ENCODE results near the gene RPAP3. TPM values are rescaled to one million over a fixed set of nuclear protein-coding genes. Genes with fewer than 3 reads are reported as not detected.

The RPAP3 gene
- total RNA-seq, 3 donors from 2014 or later, result 11.4 to 25.0 (median 18.7) TPM

DNA sequence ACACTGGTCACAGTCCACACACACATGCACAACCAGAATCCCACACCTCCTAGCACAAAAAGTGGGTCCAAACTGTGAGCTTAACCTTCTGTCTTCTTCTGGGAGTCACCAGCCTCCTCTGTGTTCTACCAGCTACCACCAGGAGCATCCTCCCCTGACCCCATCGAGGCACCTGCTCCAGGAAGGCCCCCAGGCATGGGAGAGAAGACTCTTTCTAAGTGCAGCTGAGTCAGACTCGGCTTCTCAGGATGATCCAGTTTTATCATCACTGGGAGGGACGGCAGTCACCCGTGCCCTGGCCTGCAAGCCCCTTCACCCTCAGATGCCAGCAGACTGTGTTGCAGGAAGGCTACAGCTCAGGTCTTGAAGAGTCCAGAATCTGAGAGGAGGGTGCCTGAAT, 27.3 kb upstream of the RPAP3 start:
- DNase-seq (ENCODE audit: low spot score in 2 of 2), result no peak
- no peak overlapping the region for H3K4me3 ChIP-seq
- H3K9me3 ChIP-seq, result no peaks in the 10 kb centered on the region
- no peak overlapping the region for H3K27ac ChIP-seq
- intact Hi-C loops (cut with DNase I; ENCODE audit: low total_unique reads), result no loop called here
- peaks cover 13 to 18% of the 10 kb centered on the region in 2 donors for H3K4me1 ChIP-seq
- TF ChIP-seq, protein P1, sequence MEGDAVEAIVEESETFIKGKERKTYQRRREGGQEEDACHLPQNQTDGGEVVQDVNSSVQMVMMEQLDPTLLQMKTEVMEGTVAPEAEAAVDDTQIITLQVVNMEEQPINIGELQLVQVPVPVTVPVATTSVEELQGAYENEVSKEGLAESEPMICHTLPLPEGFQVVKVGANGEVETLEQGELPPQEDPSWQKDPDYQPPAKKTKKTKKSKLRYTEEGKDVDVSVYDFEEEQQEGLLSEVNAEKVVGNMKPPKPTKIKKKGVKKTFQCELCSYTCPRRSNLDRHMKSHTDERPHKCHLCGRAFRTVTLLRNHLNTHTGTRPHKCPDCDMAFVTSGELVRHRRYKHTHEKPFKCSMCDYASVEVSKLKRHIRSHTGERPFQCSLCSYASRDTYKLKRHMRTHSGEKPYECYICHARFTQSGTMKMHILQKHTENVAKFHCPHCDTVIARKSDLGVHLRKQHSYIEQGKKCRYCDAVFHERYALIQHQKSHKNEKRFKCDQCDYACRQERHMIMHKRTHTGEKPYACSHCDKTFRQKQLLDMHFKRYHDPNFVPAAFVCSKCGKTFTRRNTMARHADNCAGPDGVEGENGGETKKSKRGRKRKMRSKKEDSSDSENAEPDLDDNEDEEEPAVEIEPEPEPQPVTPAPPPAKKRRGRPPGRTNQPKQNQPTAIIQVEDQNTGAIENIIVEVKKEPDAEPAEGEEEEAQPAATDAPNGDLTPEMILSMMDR (IDR thresholded peaks at IDR 0.05), result no peak
- TF ChIP-seq POLR2AphosphoS5 (IDR thresholded peaks at IDR 0.05), result no peak
- no peaks in the 10 kb centered on the region for H3K27me3 ChIP-seq
- no peaks in the 10 kb centered on the region for H3K36me3 ChIP-seq

DNA sequence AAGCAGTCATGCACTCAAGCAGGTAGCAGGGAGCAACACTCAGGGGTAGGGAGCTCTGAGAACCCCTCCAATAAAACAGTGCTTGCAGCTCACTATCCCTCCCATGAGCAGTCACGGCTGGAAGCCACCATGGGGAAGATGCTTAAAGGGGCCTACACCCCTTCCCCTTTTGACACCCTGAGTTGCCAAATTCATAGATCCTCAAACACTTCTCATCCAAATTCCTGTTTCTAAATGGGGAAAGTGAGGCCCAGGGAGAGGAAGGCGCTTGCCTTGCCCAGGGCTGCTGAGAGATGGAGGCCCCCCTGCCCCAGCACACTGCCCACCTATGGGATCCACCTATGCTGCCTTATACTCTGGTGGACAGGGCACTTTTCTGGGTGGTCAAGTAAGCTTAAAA, 26.7 kb upstream of the RPAP3 start:
- H3K27me3 ChIP-seq, result no peaks in the 10 kb centered on the region
- H3K9me3 ChIP-seq, result no peaks in the 10 kb centered on the region
- DNase-seq (ENCODE audit: low spot score in 2 of 2), result no peak
- intact Hi-C loops (cut with DNase I; ENCODE audit: low total_unique reads), result no loop called here
- no peak for TF ChIP-seq POLR2AphosphoS5 (IDR thresholded peaks at IDR 0.05)
- TF ChIP-seq, protein P1 (IDR thresholded peaks at IDR 0.05), result no peak
- H3K4me1 ChIP-seq, result peaks cover 12 to 13% of the 10 kb centered on the region in 2 donors
- H3K4me3 ChIP-seq, result no peak overlapping the region
- H3K36me3 ChIP-seq, result no peaks in the 10 kb centered on the region
- H3K27ac ChIP-seq, result no peak overlapping the region

DNA sequence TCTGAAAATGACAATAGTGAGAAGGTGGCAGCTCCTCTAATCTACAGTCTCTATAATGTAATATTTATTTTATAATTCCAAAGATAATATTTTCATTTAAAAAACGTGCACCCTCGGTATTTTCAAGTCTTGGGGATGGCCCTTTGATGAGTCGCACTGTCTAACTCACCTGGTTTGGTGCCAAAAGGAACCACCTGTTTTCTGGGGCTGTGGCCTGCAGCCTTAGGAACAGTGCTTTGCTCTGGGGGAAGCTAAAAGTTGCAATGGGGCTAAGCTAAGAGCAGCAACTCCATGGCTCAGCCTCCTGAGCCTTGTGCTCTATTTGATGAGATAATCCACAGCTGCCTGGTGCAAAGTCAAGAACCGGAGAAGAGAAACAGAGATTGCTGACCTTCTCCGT, 25.9 kb upstream of the RPAP3 start:
- Histone ChIP-seq H3K36me3 (no peaks in the 10 kb centered on the region), H3K4me1 (peaks cover 10 to 11% of the 10 kb centered on the region in 2 donors), H3K27ac (no peak overlapping the region), H3K9me3 (no peaks in the 10 kb centered on the region), H3K27me3 (no peaks in the 10 kb centered on the region), H3K4me3 (no peak overlapping the region)
- DNase-seq (ENCODE audit: low spot score in 2 of 2), result no peak
- TF ChIP-seq, protein P1 (IDR thresholded peaks at IDR 0.05), result no peak
- TF ChIP-seq POLR2A (IDR thresholded peaks at IDR 0.05) (no peak), POLR2AphosphoS5 (IDR thresholded peaks at IDR 0.05) (no peak)
- intact Hi-C loops (cut with DNase I; ENCODE audit: low total_unique reads), result no loop called here

DNA sequence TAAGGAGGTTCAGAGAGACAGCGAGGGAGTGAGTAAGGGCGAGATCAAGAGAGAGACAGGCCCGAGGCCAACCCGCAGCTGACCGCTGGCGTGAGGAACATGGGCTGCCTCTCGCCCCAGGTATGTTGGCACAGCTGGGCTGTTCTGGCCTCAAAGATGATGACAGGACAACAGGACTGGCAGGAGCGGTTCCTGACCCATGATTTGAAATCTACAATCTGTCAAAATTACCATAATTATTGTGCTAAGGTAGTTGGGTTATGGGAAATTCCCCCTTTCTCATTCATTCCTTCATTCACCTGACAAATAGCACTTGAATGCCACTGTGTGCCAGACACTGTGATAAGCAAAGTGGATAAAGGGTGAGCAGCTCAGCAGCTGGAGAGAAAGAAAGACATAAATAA, 24.5 kb upstream of the RPAP3 start:
- Histone ChIP-seq H3K27me3 (no peaks in the 10 kb centered on the region), H3K36me3 (no peaks in the 10 kb centered on the region), H3K9me3 (no peaks in the 10 kb centered on the region), H3K4me3 (no peak overlapping the region), H3K27ac (peak overlapping the region in 1 of 2 donors; percentile 10), H3K4me1 (no peaks in the 10 kb centered on the region)
- intact Hi-C loops (cut with DNase I; ENCODE audit: low total_unique reads), result no loop called here
- no peak for TF ChIP-seq POLR2AphosphoS5 (IDR thresholded peaks at IDR 0.05)
- no peak for TF ChIP-seq POLR2A (IDR thresholded peaks at IDR 0.05)
- TF ChIP-seq, protein P1 (IDR thresholded peaks at IDR 0.05), result no peak
- DNase-seq (ENCODE audit: low spot score in 2 of 2), result no peak

DNA sequence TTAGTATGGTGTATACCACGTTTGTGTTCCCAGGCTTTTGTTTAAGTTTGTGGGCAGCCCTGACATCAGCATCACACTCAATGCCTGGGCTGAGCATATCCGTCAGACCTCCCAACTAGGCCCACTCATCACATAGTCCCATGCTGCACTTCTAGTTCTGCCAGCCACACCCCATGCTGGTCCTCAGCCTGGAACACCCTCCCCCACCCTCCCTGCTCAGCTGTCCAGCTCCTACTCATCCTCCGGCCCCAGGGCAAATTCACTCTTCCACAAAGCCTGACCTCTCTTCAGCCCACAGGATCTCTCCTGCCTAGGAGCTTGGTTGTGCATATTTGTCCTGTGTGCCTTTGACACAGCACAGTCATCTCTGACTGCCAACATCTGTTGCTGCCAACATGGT, 23.4 kb upstream of the RPAP3 start:
- Histone ChIP-seq H3K4me1 (no peaks in the 10 kb centered on the region), H3K36me3 (no peaks in the 10 kb centered on the region), H3K27ac (no peak overlapping the region), H3K9me3 (no peaks in the 10 kb centered on the region), H3K27me3 (no peaks in the 10 kb centered on the region), H3K4me3 (no peak overlapping the region)
- TF ChIP-seq, protein P1 (IDR thresholded peaks at IDR 0.05), result no peak
- TF ChIP-seq POLR2A (IDR thresholded peaks at IDR 0.05), result no peak
- no peak for TF ChIP-seq POLR2AphosphoS5 (IDR thresholded peaks at IDR 0.05)
- intact Hi-C loops (cut with DNase I; ENCODE audit: low total_unique reads), result loop anchor here (10.0 kb wide), 1 partner anchor 46 kb away; the partner anchor contains the start of gene SLC48A1
- no peak for DNase-seq (ENCODE audit: low spot score in 2 of 2)
